RWPE2 (cell line): ENCODE measurements around the gene ABCC3.
"Not testable (repeated sequence)": the region's sequence is repeated elsewhere in the genome, so short reads cannot be mapped to it uniquely, and the experiment has no call there.

Source experiments
- ATAC-seq: fragments of 200-7000 bp; cut with Tn5 transposase; 3 replicates; pipeline ENCODE4 v1.9.1; 2021; ENCODE audit warnings: low read depth
- DNase-seq: peaks from one replicate; pipeline ENCODE4 v3.0.0-alpha.2; 2020; ENCODE audit warnings: low spot score
- H3K27ac ChIP-seq: fragments of 450-650 bp; 2 replicates; pipeline ENCODE4 v1.5.1; 2017; ENCODE audit warnings: mild to moderate bottlenecking; ENCODE audit not compliant: poor library complexity, severe bottlenecking
- H3K27me3 ChIP-seq: fragments of 250-450 bp; sonication (Bioruptor Pico); 2 replicates; pipeline ENCODE4 v1.5.1; 2021; ENCODE audit warnings: mild to moderate bottlenecking, moderate library complexity; ENCODE audit not compliant: insufficient read depth, poor library complexity, severe bottlenecking
- H3K36me3 ChIP-seq: fragments of 250-450 bp; sonication (Bioruptor Pico); 2 replicates; pipeline ENCODE4 v1.5.1; 2020; ENCODE audit warnings: low read depth, mild to moderate bottlenecking, moderate library complexity
- H3K4me1 ChIP-seq: fragments of 250-450 bp; sonication (Bioruptor Pico); 2 replicates; pipeline ENCODE4 v1.5.1; 2021; ENCODE audit warnings: mild to moderate bottlenecking, moderate library complexity; ENCODE audit not compliant: insufficient read depth, poor library complexity, severe bottlenecking
- H3K4me3 ChIP-seq: fragments of 250-450 bp; sonication (Bioruptor Pico); 2 replicates; pipeline ENCODE4 v1.5.1; 2021; ENCODE audit warnings: mild to moderate bottlenecking, moderate library complexity; ENCODE audit not compliant: severe bottlenecking
- H3K9me3 ChIP-seq: fragments of 250-450 bp; sonication (Bioruptor Pico); 2 replicates; pipeline ENCODE4 v1.5.1; 2021; ENCODE audit warnings: mild to moderate bottlenecking, moderate library complexity; ENCODE audit not compliant: severe bottlenecking
- TF ChIP-seq, protein P1 (sequence below): fragments of 450-650 bp; IDR thresholded peaks from one replicate; pipeline ENCODE4 v1.5.1; 2017; ENCODE audit warnings: mild to moderate bottlenecking, moderate library complexity; ENCODE audit not compliant: poor library complexity, severe bottlenecking

The ABCC3 gene

GRCh38 chr17:50708050-50709000, 73.6 kb downstream of the ABCC3 start:
- Histone ChIP-seq H3K4me1 (peaks cover 14% of the 10 kb centered on the region), H3K9me3 (no peaks in the 10 kb centered on the region), H3K4me3 (peak overlapping the region; percentile 52), H3K36me3 (peaks cover 14% of the 10 kb centered on the region), H3K27me3 (no peaks in the 10 kb centered on the region), H3K27ac (peak overlapping the region; percentile 85)
- no peak for DNase-seq
- TF ChIP-seq, protein P1, sequence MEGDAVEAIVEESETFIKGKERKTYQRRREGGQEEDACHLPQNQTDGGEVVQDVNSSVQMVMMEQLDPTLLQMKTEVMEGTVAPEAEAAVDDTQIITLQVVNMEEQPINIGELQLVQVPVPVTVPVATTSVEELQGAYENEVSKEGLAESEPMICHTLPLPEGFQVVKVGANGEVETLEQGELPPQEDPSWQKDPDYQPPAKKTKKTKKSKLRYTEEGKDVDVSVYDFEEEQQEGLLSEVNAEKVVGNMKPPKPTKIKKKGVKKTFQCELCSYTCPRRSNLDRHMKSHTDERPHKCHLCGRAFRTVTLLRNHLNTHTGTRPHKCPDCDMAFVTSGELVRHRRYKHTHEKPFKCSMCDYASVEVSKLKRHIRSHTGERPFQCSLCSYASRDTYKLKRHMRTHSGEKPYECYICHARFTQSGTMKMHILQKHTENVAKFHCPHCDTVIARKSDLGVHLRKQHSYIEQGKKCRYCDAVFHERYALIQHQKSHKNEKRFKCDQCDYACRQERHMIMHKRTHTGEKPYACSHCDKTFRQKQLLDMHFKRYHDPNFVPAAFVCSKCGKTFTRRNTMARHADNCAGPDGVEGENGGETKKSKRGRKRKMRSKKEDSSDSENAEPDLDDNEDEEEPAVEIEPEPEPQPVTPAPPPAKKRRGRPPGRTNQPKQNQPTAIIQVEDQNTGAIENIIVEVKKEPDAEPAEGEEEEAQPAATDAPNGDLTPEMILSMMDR: no peak
- ATAC-seq: peak; percentile 8

DNA sequence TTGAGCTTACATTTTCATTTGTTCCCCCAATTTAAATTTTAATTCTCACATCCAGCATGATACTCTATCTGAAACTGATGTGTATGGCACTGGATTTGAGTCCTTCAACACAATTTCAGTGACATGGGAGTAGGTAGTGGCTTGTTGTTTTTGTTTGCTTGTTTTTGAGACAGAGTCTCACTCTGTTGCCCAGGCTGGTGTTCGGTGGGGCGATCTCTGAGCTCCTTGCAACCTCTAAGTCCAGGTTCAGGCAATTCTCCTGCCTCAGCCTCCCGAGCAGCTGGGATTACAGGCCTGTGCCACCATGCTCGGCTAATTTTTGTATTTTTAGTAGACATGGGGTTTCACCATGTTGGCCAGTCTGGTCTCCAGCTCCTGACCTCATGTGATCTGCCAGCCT, 74.4 kb downstream of the ABCC3 start:
- DNase-seq, H3K27me3 ChIP-seq, ATAC-seq, H3K9me3 ChIP-seq: not testable (repeated sequence)
- H3K36me3 ChIP-seq: peaks cover 11% of the 10 kb centered on the region
- peaks cover 14% of the 10 kb centered on the region for H3K4me1 ChIP-seq
- peak overlapping the region; percentile 52 for H3K4me3 ChIP-seq
- peak overlapping the region; percentile 85 for H3K27ac ChIP-seq

DNA sequence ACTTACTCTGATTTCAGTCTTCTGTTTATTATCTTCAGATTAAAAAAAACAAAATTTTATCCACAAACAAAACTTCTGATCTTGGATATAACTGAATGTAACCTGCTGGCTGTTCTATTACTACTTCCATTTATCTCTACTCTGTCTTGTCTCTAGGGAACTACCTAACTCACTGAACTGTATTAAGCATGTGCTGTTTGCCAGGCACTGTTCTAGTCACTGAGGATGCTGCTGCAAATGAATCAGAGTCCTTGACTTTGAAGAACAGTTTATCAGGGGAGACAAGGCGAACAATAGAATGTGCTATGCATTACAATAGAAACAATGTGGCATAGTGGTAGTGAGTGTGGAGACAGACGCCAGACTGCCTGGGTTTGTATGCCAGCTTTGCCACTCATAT, 75.3 kb downstream of the ABCC3 start:
- DNase-seq (no peak), ATAC-seq (no peak)
- Histone ChIP-seq H3K27me3 (no peaks in the 10 kb centered on the region), H3K36me3 (peaks cover 5% of the 10 kb centered on the region; the same call in 1 of the 2 replicates), H3K27ac (no peak overlapping the region), H3K9me3 (no peaks in the 10 kb centered on the region), H3K4me1 (peaks cover 14% of the 10 kb centered on the region), H3K4me3 (no peak overlapping the region)
- TF ChIP-seq, protein P1: no peak

DNA sequence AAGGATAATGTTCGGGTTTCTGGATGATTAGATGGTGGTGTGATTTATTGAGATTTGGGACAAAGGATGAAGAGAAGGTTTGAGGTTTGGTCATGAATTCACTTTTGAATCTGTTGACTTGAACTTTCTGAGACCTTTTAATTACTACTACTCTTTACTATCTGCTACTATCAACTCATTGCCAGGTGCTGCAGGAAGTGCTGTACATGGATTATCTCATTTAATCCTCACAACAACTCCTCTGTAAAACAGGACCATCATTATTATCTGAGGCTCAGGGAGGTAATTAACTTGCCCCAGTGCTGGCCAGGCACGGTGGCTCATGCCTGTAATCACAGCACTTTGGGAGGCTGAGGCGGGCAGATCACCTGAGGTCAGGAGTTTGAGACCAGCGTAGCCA, 76.0 kb downstream of the ABCC3 start:
- TF ChIP-seq, protein P1: no peak
- no peak for ATAC-seq

GRCh38 chr17:50712641-50713040, 78.0 kb downstream of the ABCC3 start:
- TF ChIP-seq, protein P1: no peak

More for the DNA sequence above, 76.0 kb downstream of the ABCC3 start:
- no peak overlapping the region for H3K27ac ChIP-seq
- H3K27me3 ChIP-seq: no peaks in the 10 kb centered on the region
- H3K9me3 ChIP-seq: no peaks in the 10 kb centered on the region
- peaks cover 5% of the 10 kb centered on the region; the same call in 1 of the 2 replicates for H3K36me3 ChIP-seq
- no peak for DNase-seq
- H3K4me3 ChIP-seq: no peak overlapping the region
- H3K4me1 ChIP-seq: peaks cover 14% of the 10 kb centered on the region

More at GRCh38 chr17:50712641-50713040, 78.0 kb downstream of the ABCC3 start:
- Histone ChIP-seq H3K27me3 (no peaks in the 10 kb centered on the region), H3K36me3 (no peaks in the 10 kb centered on the region), H3K4me3 (no peak overlapping the region), H3K9me3 (no peaks in the 10 kb centered on the region), H3K4me1 (peaks cover 11% of the 10 kb centered on the region), H3K27ac (no peak overlapping the region)
- DNase-seq: no peak
- no peak for ATAC-seq
